Fibroblast of mammary gland (primary cell): ENCODE results near the gene CRIM1.

Experiments used
- DNase-seq: peaks from one replicate; pipeline ENCODE4 v3.0.0-alpha.2; 2010; ENCODE audit warnings: low read depth
- H3K4me3 ChIP-seq: 2 replicates; pipeline ENCODE4 v1.5.1; 2011; ENCODE audit warnings: low read depth, mild to moderate bottlenecking, low read length, moderate library complexity; ENCODE audit not compliant: control insufficient read depth
- TF ChIP-seq, protein P1 (sequence below): conservative IDR thresholded peaks from 2 replicates; pipeline ENCODE4 v1.5.1; 2011; ENCODE audit warnings: low read depth, low read length, inconsistent platforms; ENCODE audit not compliant: control insufficient read depth, insufficient read depth

Gene CRIM1

DNA sequence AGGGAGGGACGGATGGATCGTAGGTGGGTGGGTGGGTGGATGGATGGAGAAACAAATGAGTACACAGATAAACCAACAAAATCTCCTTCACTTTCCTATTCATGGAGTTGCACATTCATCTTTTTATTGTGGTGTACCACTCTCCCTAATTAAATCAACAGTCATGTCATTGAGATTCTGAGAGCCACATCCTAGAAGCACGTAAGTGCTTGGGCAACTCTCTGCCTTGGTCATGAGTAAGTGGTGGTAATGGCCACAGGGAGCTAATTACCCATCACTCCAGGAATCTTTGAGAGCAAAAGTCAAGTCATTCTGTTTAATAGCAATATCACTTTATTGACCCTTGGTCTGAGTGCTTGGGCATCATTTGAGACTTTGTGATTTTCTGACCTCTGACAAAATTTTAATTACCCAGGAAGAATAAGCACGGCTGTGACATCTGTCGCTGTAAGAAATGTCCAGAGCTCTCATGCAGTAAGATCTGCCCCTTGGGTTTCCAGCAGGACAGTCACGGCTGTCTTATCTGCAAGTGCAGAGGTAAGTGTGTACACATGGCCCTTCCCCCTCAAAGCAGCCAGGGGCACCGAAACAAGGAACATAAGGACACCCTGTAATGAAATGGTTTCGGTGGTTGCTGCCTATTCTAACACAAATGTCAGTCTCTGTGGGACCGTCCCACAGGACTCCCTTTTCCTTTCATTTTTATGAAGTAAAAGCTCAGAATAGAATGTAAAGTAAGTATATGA is 156.5 kb downstream of the CRIM1 start:
- TF ChIP-seq, protein P1, sequence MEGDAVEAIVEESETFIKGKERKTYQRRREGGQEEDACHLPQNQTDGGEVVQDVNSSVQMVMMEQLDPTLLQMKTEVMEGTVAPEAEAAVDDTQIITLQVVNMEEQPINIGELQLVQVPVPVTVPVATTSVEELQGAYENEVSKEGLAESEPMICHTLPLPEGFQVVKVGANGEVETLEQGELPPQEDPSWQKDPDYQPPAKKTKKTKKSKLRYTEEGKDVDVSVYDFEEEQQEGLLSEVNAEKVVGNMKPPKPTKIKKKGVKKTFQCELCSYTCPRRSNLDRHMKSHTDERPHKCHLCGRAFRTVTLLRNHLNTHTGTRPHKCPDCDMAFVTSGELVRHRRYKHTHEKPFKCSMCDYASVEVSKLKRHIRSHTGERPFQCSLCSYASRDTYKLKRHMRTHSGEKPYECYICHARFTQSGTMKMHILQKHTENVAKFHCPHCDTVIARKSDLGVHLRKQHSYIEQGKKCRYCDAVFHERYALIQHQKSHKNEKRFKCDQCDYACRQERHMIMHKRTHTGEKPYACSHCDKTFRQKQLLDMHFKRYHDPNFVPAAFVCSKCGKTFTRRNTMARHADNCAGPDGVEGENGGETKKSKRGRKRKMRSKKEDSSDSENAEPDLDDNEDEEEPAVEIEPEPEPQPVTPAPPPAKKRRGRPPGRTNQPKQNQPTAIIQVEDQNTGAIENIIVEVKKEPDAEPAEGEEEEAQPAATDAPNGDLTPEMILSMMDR = no peak
- DNase-seq = peak; percentile 15
- H3K4me3 ChIP-seq = no peak overlapping the region

DNA sequence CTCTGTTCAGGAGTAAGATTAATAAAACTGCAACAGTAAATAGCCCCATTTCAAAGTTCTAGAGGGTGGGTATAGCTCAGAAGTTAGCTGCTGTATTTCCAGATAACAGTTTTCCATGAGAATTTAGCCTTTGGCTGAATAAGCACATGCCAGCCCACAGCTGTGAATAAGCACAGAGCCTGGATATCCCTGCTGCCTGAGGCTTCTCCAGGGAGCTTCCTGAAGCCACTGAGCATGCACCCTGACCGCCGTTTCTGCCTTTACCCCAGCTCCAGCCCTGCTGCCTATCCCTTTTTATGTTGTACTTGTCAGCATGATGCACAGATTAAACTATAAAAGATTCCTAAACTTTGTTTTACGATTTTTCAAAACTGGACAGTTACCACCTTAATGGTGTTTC is 157.1 kb downstream of the CRIM1 start:
- DNase-seq = no peak
- no peak overlapping the region for H3K4me3 ChIP-seq
- TF ChIP-seq, protein P1 = no peak

DNA sequence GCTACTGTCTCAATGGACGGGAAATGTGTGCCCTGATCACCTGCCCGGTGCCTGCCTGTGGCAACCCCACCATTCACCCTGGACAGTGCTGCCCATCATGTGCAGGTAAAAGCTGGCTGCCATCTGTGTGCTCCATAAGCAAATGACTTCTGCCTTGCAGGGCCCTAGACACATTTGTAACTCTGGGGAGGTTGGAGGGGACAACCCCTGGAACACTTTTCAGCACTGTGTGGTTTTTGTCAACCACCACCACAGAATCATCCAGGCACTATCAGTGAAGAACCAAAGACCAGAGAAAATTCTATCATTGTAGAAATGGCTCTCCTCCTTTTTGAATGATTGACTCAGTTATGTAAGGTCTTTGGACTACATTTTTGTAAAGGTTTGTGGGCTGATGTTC is 158.1 kb downstream of the CRIM1 start:
- H3K4me3 ChIP-seq = no peak overlapping the region
- TF ChIP-seq, protein P1 = no peak
- no peak for DNase-seq

DNA sequence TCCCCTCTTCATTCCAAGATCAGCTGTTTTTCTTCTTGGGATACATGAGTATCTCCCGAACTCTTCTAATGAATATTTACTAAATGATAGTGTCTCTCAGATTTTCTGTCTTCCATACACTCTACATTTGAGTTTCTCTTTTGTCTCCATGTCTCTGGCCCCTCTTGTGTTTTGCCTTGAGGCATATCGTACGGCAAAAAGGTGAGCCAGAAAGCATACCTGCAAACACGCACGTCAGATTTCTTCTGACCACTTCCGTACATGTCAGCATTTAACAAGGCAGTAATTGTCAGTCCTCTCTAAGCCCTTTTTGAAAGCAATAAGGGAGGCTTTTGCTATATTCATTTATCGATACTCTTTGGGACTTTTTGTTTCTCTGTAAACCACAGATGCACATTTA is 160.0 kb downstream of the CRIM1 start:
- TF ChIP-seq, protein P1 = no peak
- no peak for DNase-seq
- H3K4me3 ChIP-seq = no peak overlapping the region

DNA sequence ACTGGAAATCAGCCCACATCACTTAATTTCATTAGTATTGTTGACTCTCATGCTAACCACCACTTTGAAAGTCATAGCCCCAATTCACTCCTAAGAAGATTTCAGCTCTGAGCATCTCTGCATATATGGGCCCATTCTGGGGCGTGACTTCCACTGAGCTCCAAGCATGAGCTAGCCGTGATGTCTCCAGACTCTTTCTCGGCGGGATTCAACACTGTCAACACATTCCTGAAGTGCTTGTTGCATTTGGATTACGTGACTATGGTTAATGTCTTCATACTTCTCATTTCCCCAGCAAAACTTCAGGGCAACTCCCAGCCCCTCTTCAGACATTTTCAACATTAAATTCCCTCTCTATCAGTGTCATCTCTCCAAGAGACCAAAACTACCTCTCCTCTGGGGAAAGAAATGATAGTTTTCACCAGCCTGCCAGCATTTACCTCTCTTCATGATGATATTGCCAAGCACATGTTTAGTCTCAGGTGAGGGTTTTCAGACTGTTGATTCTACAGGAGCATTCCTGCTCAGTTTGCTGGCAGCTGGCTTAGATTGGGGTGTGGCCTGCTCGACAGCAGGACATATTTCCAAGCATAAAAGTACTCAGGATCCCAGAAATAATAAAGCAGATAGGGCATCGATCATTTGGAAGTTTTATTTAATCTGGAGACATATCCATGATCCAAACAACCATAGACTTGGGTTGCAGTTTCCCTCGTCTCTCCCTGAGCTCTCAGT is 160.7 kb downstream of the CRIM1 start:
- DNase-seq = no peak
- TF ChIP-seq, protein P1 = no peak
- no peak overlapping the region for H3K4me3 ChIP-seq

DNA sequence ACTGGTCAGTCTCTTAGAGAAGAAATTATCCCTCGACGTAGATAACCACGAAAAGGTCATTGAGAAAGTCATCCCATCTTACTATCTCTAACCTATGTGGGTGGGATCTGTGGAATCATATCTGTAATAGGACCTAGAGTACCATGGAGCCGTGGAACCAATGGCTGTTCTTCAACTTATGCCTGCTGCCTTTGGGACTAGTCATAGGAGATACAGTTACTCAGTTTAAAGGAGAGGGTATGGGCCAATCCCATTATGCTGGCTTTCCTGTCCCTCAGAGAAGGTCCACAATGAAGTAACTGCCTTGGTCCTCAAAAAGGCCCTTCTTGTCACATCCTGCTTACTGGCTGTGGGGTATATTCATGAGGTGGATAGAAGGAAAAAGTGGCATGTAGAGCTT is 164.9 kb downstream of the CRIM1 start:
- TF ChIP-seq, protein P1 = no peak
- H3K4me3 ChIP-seq = no peak overlapping the region
- DNase-seq = no peak
